ENCODE measurements around the gene FGG. TPM values are rescaled to one million over a fixed set of nuclear protein-coding genes. Genes with fewer than 3 reads are reported as not detected.

FGG gene
- polyA plus RNA-seq, 3 donors: not detected

DNA sequence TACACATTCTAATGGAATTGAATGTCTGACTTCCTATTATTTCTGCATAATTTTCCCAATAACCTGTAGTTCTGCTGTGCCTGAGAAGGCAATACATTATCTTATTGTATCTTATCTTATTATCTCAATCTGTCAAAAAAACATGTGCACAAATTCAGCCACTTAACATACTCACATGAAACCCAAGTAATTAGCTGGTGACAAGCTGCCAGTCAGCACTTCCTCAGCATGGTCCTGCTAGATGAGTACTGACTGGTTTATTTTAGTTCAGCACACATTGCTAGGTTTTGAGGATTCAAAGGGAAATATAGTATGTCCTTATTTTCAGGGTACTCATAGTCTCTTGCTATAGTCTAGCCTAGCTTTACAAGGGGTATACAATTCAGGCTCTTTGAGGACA is 17.9 kb upstream of the FGG start:
- intact Hi-C loops (cut with micrococcal nuclease): no loop called here

GRCh38 chr4:154626793-154627484 is 14.5 kb upstream of the FGG start:
- peak overlapping the region; percentile 62 for H3K4me2 ChIP-seq (replicated peaks; ENCODE audit: extremely low read depth, low read length, poor library complexity, severe bottlenecking)
- H2AFZ ChIP-seq (ENCODE audit: insufficient read depth, low read depth, low read length, poor library complexity, severe bottlenecking): peak overlapping the region; percentile 68
- 6% methylated on average over 45 of the region's 48 CpGs for WGBS (ENCODE audit: insufficient coverage)

More for the DNA sequence above, 17.9 kb upstream of the FGG start:
- Mint-ChIP-seq H3K27ac (no peak overlapping the region), H3K4me1 (no peaks in the 10 kb centered on the region), H3K4me3 (no peak overlapping the region), H3K36me3 (no peaks in the 10 kb centered on the region), H3K9me3 (peaks cover 0 to 2% (median 0%) of the 10 kb centered on the region in 7 donors), H3K27me3 (ENCODE audit: low read depth in 3 of 3) (peaks cover 5 to 17% (median 7%) of the 10 kb centered on the region in 3 donors)
- Histone ChIP-seq H3K4me2 (replicated peaks; ENCODE audit: extremely low read depth, low read length, poor library complexity, severe bottlenecking) (no peak overlapping the region), H2AFZ (ENCODE audit: insufficient read depth, low read depth, low read length, poor library complexity, severe bottlenecking) (no peak overlapping the region), H3K36me3 (replicated peaks in 1 of 2; ENCODE audit: control insufficient read depth in 1 of 2, insufficient read depth in 2 of 2, low read length in 2 of 2) (no peaks in the 10 kb centered on the region), H3K9ac (ENCODE audit: insufficient read depth, low read length, poor library complexity, severe bottlenecking) (no peak overlapping the region), H3K9me3 (replicated peaks in 1 of 2; ENCODE audit: control insufficient read depth in 1 of 2, insufficient read depth in 1 of 2, low read length in 2 of 2) (no peaks in the 10 kb centered on the region), H3K79me2 (ENCODE audit: insufficient read depth, low read length) (no peaks in the 10 kb centered on the region), H3K27me3 (ENCODE audit: control insufficient read depth in 2 of 2, insufficient read depth in 2 of 2, low read length in 2 of 2) (peaks cover 17 to 32% of the 10 kb centered on the region in 2 donors), H4K20me1 (ENCODE audit: insufficient read depth, low read length) (no peaks in the 10 kb centered on the region), H3K27ac (ENCODE audit: low read depth in 1 of 2, low read length in 2 of 2) (no peak overlapping the region), H3K4me1 (ENCODE audit: control insufficient read depth in 1 of 2, insufficient read depth in 2 of 2, low read length in 2 of 2) (peaks cover 0 to 9% of the 10 kb centered on the region in 2 donors), H3K4me3 (replicated peaks in 1 of 3; ENCODE audit: low read depth in 2 of 3, low read length in 3 of 3) (no peak overlapping the region)
- TF ChIP-seq, protein P1, sequence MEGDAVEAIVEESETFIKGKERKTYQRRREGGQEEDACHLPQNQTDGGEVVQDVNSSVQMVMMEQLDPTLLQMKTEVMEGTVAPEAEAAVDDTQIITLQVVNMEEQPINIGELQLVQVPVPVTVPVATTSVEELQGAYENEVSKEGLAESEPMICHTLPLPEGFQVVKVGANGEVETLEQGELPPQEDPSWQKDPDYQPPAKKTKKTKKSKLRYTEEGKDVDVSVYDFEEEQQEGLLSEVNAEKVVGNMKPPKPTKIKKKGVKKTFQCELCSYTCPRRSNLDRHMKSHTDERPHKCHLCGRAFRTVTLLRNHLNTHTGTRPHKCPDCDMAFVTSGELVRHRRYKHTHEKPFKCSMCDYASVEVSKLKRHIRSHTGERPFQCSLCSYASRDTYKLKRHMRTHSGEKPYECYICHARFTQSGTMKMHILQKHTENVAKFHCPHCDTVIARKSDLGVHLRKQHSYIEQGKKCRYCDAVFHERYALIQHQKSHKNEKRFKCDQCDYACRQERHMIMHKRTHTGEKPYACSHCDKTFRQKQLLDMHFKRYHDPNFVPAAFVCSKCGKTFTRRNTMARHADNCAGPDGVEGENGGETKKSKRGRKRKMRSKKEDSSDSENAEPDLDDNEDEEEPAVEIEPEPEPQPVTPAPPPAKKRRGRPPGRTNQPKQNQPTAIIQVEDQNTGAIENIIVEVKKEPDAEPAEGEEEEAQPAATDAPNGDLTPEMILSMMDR (IDR thresholded peaks at IDR 0.05): no peak
- DNase-seq: no peak

More at GRCh38 chr4:154626793-154627484, 14.5 kb upstream of the FGG start:
- Mint-ChIP-seq H3K4me1 (no peaks in the 10 kb centered on the region), H3K27ac (no peak overlapping the region), H3K4me3 (peak overlapping the region in 1 of 2 donors; percentile 31), H3K27me3 (ENCODE audit: low read depth in 3 of 3) (peaks cover 5 to 15% (median 7%) of the 10 kb centered on the region in 3 donors), H3K36me3 (no peaks in the 10 kb centered on the region), H3K9me3 (no peaks in the 10 kb centered on the region)
- Histone ChIP-seq H3K36me3 (replicated peaks in 1 of 2; ENCODE audit: control insufficient read depth in 1 of 2, insufficient read depth in 2 of 2, low read length in 2 of 2) (no peaks in the 10 kb centered on the region), H3K9ac (ENCODE audit: insufficient read depth, low read length, poor library complexity, severe bottlenecking) (peak overlapping the region; percentile 21), H3K9me3 (replicated peaks in 1 of 2; ENCODE audit: control insufficient read depth in 1 of 2, insufficient read depth in 1 of 2, low read length in 2 of 2) (no peaks in the 10 kb centered on the region), H3K27me3 (ENCODE audit: control insufficient read depth in 2 of 2, insufficient read depth in 2 of 2, low read length in 2 of 2) (peaks cover 17 to 32% of the 10 kb centered on the region in 2 donors), H4K20me1 (ENCODE audit: insufficient read depth, low read length) (no peaks in the 10 kb centered on the region), H3K79me2 (ENCODE audit: insufficient read depth, low read length) (no peaks in the 10 kb centered on the region), H3K4me3 (replicated peaks in 1 of 3; ENCODE audit: low read depth in 2 of 3, low read length in 3 of 3) (peak overlapping the region in 1 of 3 experiments; percentile 50), H3K27ac (ENCODE audit: low read depth in 1 of 2, low read length in 2 of 2) (no peak overlapping the region), H3K4me1 (ENCODE audit: control insufficient read depth in 1 of 2, insufficient read depth in 2 of 2, low read length in 2 of 2) (peaks cover 0 to 9% of the 10 kb centered on the region in 2 donors)
- peak in 1 of 3 donors; percentile 14 for DNase-seq
- TF ChIP-seq, protein P1 (IDR thresholded peaks at IDR 0.05): peak; percentile 23
- intact Hi-C loops (cut with micrococcal nuclease): no loop called here
